ENCODE results near the gene PRPF31.
A peak's percentile ranks its signal among the peaks of the same experiment; 100 is the strongest.

The PRPF31 gene

GRCh38 chr19:54145541-54146158 is 30.1 kb downstream of the PRPF31 start:
- DNase-seq: no peak

- no peak for DNase-seq
Measured at GRCh38 chr19:54147676-54148075, 32.1 kb downstream of the PRPF31 start.

GRCh38 chr19:54148158-54148557 is 32.6 kb downstream of the PRPF31 start:
- no peak for DNase-seq

GRCh38 chr19:54149021-54149812 is 33.7 kb downstream of the PRPF31 start:
- no peak for DNase-seq

GRCh38 chr19:54151362-54152035 is 35.9 kb downstream of the PRPF31 start:
- DNase-seq: no peak

- no peak for DNase-seq
Measured at GRCh38 chr19:54152267-54152666, 36.7 kb downstream of the PRPF31 start.

GRCh38 chr19:54152878-54153524 is 37.4 kb downstream of the PRPF31 start:
- DNase-seq: no peak

- DNase-seq: no peak
Measured at GRCh38 chr19:54153731-54154326, 38.3 kb downstream of the PRPF31 start.

- DNase-seq: no peak
Measured at GRCh38 chr19:54154603-54155345, 39.2 kb downstream of the PRPF31 start.

- DNase-seq: no peak
Measured at GRCh38 chr19:54155694-54156093, 40.1 kb downstream of the PRPF31 start.

- DNase-seq: no peak
Measured at GRCh38 chr19:54156490-54156889, 40.9 kb downstream of the PRPF31 start.

GRCh38 chr19:54156953-54157352 is 41.4 kb downstream of the PRPF31 start:
- no peak for DNase-seq

GRCh38 chr19:54158812-54159351 is 43.3 kb downstream of the PRPF31 start:
- DNase-seq: no peak

- DNase-seq: peak; percentile 100
Measured at GRCh38 chr19:54159352-54160181, 44.0 kb downstream of the PRPF31 start, which contains the start of gene LENG1. Gene LENG1 (minus strand): TSS chr19:54159721. CDS start chr19:54159695, 26 bp downstream.

GRCh38 chr19:54160182-54160811 is 44.7 kb downstream of the PRPF31 start:
- DNase-seq: peak; percentile 49

- DNase-seq: no peak
Measured at GRCh38 chr19:54160854-54161253, 45.3 kb downstream of the PRPF31 start.

- peak; percentile 81 for DNase-seq
Measured at GRCh38 chr19:54162241-54162805, 46.8 kb downstream of the PRPF31 start.

- no peak for DNase-seq
Measured at GRCh38 chr19:54162884-54163283, 47.3 kb downstream of the PRPF31 start.

- no peak for DNase-seq
Measured at GRCh38 chr19:54164369-54165068, 49.0 kb downstream of the PRPF31 start.
